ENCODE measurements around the gene RUFY3.
"Not testable (repeated sequence)": the region's sequence is repeated elsewhere in the genome, so short reads cannot be mapped to it uniquely, and the experiment has no call there.

RUFY3 gene

GRCh38 chr4:70818173-70818855 is 96.5 kb downstream of the RUFY3 start:
- DNase-seq: no peak
- peaks cover 71% of the 10 kb centered on the region for H3K36me3 Mint-ChIP-seq (ENCODE audit: low read depth)
- H3K4me3 Mint-ChIP-seq: no peak overlapping the region
- H3K4me1 Mint-ChIP-seq (ENCODE audit: low read depth): peaks cover 20% of the 10 kb centered on the region
- no peaks in the 10 kb centered on the region for H3K27me3 Mint-ChIP-seq
- peak overlapping the region; percentile 18 for H3K27ac Mint-ChIP-seq
- no peaks in the 10 kb centered on the region for H3K9me3 Mint-ChIP-seq

- Mint-ChIP-seq H3K27ac (peak overlapping the region; percentile 7), H3K9me3 (no peaks in the 10 kb centered on the region), H3K27me3 (no peaks in the 10 kb centered on the region), H3K36me3 (ENCODE audit: low read depth) (peaks cover 74% of the 10 kb centered on the region), H3K4me1 (ENCODE audit: low read depth) (peaks cover 20% of the 10 kb centered on the region), H3K4me3 (no peak overlapping the region)
- DNase-seq: no peak
Measured at GRCh38 chr4:70818921-70819320, 97.2 kb downstream of the RUFY3 start.

- Mint-ChIP-seq H3K36me3 (ENCODE audit: low read depth) (peaks cover 96% of the 10 kb centered on the region), H3K27ac (no peak overlapping the region), H3K4me1 (ENCODE audit: low read depth) (peaks cover 5% of the 10 kb centered on the region)
Measured at GRCh38 chr4:70829015-70829414, 107.3 kb downstream of the RUFY3 start.

GRCh38 chr4:70829492-70829891 is 107.7 kb downstream of the RUFY3 start:
- H3K27me3 Mint-ChIP-seq: no peaks in the 10 kb centered on the region
- H3K27ac Mint-ChIP-seq: no peak overlapping the region
- H3K4me3 Mint-ChIP-seq: no peak overlapping the region
- no peaks in the 10 kb centered on the region for H3K9me3 Mint-ChIP-seq
- H3K4me1 Mint-ChIP-seq (ENCODE audit: low read depth): peaks cover 8% of the 10 kb centered on the region
- H3K36me3 Mint-ChIP-seq (ENCODE audit: low read depth): peaks cover 96% of the 10 kb centered on the region
- no peak for DNase-seq

More at GRCh38 chr4:70829015-70829414, 107.3 kb downstream of the RUFY3 start:
- DNase-seq: no peak
- no peaks in the 10 kb centered on the region for H3K27me3 Mint-ChIP-seq
- no peaks in the 10 kb centered on the region for H3K9me3 Mint-ChIP-seq
- H3K4me3 Mint-ChIP-seq: no peak overlapping the region

- Mint-ChIP-seq H3K27ac (no peak overlapping the region), H3K4me3 (no peak overlapping the region), H3K27me3 (no peaks in the 10 kb centered on the region), H3K9me3 (no peaks in the 10 kb centered on the region), H3K4me1 (ENCODE audit: low read depth) (peaks cover 12% of the 10 kb centered on the region), H3K36me3 (ENCODE audit: low read depth) (peaks cover 96% of the 10 kb centered on the region)
- DNase-seq: no peak
Measured at GRCh38 chr4:70830054-70830453, 108.3 kb downstream of the RUFY3 start.

GRCh38 chr4:70831293-70831692 is 109.5 kb downstream of the RUFY3 start:
- Mint-ChIP-seq H3K4me3 (no peak overlapping the region), H3K9me3 (no peaks in the 10 kb centered on the region), H3K36me3 (ENCODE audit: low read depth) (peaks cover 93% of the 10 kb centered on the region), H3K27ac (peak overlapping the region; percentile 50), H3K27me3 (no peaks in the 10 kb centered on the region), H3K4me1 (ENCODE audit: low read depth) (peaks cover 18% of the 10 kb centered on the region)
- no peak for DNase-seq

GRCh38 chr4:70833675-70834074 is 111.9 kb downstream of the RUFY3 start:
- no peak overlapping the region for H3K27ac Mint-ChIP-seq
- no peaks in the 10 kb centered on the region for H3K27me3 Mint-ChIP-seq
- no peaks in the 10 kb centered on the region for H3K9me3 Mint-ChIP-seq
- no peak for DNase-seq
- peaks cover 90% of the 10 kb centered on the region for H3K36me3 Mint-ChIP-seq (ENCODE audit: low read depth)
- no peak overlapping the region for H3K4me3 Mint-ChIP-seq
- peaks cover 29% of the 10 kb centered on the region for H3K4me1 Mint-ChIP-seq (ENCODE audit: low read depth)

- Mint-ChIP-seq H3K9me3 (no peaks in the 10 kb centered on the region), H3K36me3 (ENCODE audit: low read depth) (peaks cover 73% of the 10 kb centered on the region), H3K27ac (no peak overlapping the region), H3K27me3 (no peaks in the 10 kb centered on the region), H3K4me3 (peak overlapping the region; percentile 97), H3K4me1 (ENCODE audit: low read depth) (peaks cover 32% of the 10 kb centered on the region)
- no peak for DNase-seq
Measured at GRCh38 chr4:70836081-70836480, 114.3 kb downstream of the RUFY3 start.

GRCh38 chr4:70838204-70838603 is 116.4 kb downstream of the RUFY3 start:
- H3K4me3 Mint-ChIP-seq: peak overlapping the region; percentile 97
- H3K36me3 Mint-ChIP-seq (ENCODE audit: low read depth): peaks cover 52% of the 10 kb centered on the region
- peak overlapping the region; percentile 98 for H3K27ac Mint-ChIP-seq
- H3K4me1 Mint-ChIP-seq (ENCODE audit: low read depth): peaks cover 48% of the 10 kb centered on the region
- no peak for DNase-seq
- H3K9me3 Mint-ChIP-seq: no peaks in the 10 kb centered on the region
- H3K27me3 Mint-ChIP-seq: no peaks in the 10 kb centered on the region

- Mint-ChIP-seq H3K4me3 (peak overlapping the region; percentile 97), H3K27me3 (no peaks in the 10 kb centered on the region), H3K4me1 (ENCODE audit: low read depth) (peaks cover 47% of the 10 kb centered on the region), H3K27ac (peak overlapping the region; percentile 98), H3K36me3 (ENCODE audit: low read depth) (peaks cover 44% of the 10 kb centered on the region), H3K9me3 (no peaks in the 10 kb centered on the region)
- peak; percentile 76 for DNase-seq
Measured at GRCh38 chr4:70838666-70839588, 117.2 kb downstream of the RUFY3 start.

GRCh38 chr4:70839589-70840093 is 117.9 kb downstream of the RUFY3 start, which contains the start of gene GRSF1:
Gene GRSF1, minus strand, starts transcription at chr4:70839890. Its CDS starts 63 bp downstream, at chr4:70839827.
- Mint-ChIP-seq H3K9me3 (no peaks in the 10 kb centered on the region), H3K27ac (peak within 1 kb of the TSS; percentile 98), H3K27me3 (no peaks in the 10 kb centered on the region), H3K4me3 (peak within 1 kb of the TSS; percentile 97), H3K36me3 (ENCODE audit: low read depth) (peaks cover 37% of the 10 kb centered on the region), H3K4me1 (ENCODE audit: low read depth) (peaks cover 51% of the 10 kb centered on the region)
- DNase-seq: peak; percentile 94

GRCh38 chr4:70840137-70840536 is 118.4 kb downstream of the RUFY3 start:
- H3K9me3 Mint-ChIP-seq, H3K27me3 Mint-ChIP-seq: not testable (repeated sequence)
- Mint-ChIP-seq H3K27ac (peak overlapping the region; percentile 73), H3K4me3 (peak overlapping the region; percentile 46), H3K36me3 (ENCODE audit: low read depth) (peaks cover 32% of the 10 kb centered on the region), H3K4me1 (ENCODE audit: low read depth) (peaks cover 48% of the 10 kb centered on the region)
- peak; percentile 77 for DNase-seq

GRCh38 chr4:70840631-70841030 is 118.9 kb downstream of the RUFY3 start:
- H3K4me1 Mint-ChIP-seq (ENCODE audit: low read depth): peaks cover 47% of the 10 kb centered on the region
- not testable (repeated sequence) for H3K4me3 Mint-ChIP-seq, H3K9me3 Mint-ChIP-seq, H3K27ac Mint-ChIP-seq, H3K27me3 Mint-ChIP-seq, DNase-seq
- peaks cover 29% of the 10 kb centered on the region for H3K36me3 Mint-ChIP-seq (ENCODE audit: low read depth)

- no peaks in the 10 kb centered on the region for H3K27me3 Mint-ChIP-seq
- peaks cover 42% of the 10 kb centered on the region for H3K4me1 Mint-ChIP-seq (ENCODE audit: low read depth)
- H3K36me3 Mint-ChIP-seq (ENCODE audit: low read depth): peaks cover 24% of the 10 kb centered on the region
- no peak for DNase-seq
- H3K27ac Mint-ChIP-seq: no peak overlapping the region
- no peaks in the 10 kb centered on the region for H3K9me3 Mint-ChIP-seq
- H3K4me3 Mint-ChIP-seq: no peak overlapping the region
Measured at GRCh38 chr4:70841211-70841610, 119.4 kb downstream of the RUFY3 start.
